ENCODE measurements around the gene PIEZO1. TPM values are rescaled to one million over a fixed set of nuclear protein-coding genes. Genes with fewer than 3 reads are reported as not detected.

Gene PIEZO1
- total RNA-seq, 1 experiment from 2014 or later: 226 TPM

GRCh38 chr16:88817785-88818574 is 33.0 kb upstream of the PIEZO1 start:
- no peak for DNase-seq (ENCODE audit: low spot score)

DNA sequence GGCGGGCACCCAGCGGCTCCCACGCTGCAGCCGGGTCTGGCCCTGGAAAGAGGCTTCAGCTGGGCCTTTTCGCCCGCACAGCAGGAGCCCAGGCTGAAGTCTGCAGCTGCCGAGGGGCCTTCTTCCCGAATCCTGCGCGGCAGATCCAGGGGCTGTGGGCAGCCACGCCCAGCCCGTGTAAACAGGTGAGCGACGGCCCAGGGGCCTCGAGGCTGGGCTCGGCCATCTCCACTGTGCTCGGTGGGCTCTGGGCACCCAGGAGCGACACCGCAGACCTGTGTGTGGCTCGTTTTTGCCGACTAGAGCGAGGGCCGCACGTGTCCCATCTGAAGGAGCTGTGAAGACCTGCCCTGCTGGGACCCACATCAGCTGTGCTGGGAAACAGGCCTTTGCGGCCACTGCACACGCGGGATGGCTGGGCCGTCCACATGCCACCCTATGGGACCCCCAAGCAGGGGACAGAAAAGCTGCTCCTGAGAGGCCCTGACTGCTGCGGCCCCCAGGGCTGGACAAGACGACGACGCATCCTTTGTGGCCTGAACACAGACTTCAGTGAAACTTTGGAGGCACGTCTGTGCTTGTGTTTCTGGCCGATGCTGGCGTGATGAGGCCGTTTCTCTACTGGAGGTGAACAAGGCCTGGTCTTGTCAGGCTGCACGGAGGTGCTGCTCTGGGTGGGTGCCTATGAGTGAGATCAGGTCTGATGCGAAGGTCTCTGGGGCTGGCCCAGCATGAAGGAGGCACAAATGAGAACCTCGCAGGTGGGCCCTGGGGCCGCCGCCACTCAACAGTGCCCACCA is 31.9 kb upstream of the PIEZO1 start:
- no peak for DNase-seq (ENCODE audit: low spot score)

DNA sequence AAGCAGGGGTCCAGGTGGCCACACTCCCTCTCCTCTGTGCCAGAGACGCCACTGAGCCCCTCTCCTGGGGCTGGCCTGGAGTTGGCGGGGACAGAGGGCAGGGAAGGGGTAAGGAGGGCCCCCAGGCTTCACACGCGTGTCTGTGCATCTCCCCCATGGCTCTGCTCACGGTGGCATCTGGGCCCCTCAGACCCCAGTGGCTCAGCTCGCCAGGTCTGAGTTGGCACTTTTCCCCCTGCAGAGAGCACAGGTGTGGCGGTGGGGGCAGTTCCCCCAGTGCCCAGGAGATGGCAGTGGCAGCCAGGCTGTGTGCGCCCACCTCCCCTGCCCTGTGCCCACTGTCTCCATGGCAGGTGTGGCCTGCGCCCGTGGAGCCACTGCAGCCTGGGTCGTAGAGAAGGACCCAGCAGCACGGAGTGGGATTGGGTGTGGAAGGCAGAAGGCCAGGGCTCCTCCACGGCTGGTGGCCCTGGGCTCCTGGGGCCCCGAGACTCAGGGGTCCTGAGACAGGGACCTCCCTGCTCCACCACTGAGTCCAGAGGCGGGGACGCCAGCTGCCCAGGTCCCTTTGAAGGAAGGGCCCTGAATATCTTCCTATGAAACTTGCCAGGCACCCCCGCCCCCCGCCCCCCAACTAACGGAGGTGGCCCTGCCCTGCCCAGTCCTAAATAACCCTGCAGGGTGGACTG is 31.0 kb upstream of the PIEZO1 start:
- DNase-seq (ENCODE audit: low spot score): peak; percentile 42

DNA sequence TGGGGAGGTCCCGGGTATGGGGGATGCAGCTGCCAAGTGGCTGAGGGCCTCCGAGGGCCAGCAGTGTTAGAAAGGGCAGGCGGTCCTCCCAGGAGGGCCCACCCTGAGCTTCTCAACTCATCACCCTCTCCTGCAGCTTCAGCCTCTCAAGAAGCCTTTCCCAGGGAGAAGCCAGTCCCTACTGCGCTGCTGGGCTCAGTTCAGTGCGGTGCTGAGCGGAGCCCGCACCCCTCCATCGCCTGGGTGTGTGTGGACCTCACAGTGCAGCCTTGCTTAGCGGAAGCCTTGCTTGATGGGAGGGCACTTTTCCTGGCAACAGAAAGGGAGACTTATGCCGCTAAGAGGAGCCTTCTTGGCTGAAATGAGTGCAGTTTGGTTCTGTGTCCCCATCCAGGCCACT is 30.2 kb upstream of the PIEZO1 start:
- no peak for DNase-seq (ENCODE audit: low spot score)

- DNase-seq (ENCODE audit: low spot score): no peak
These were observed 29.1 kb upstream of the PIEZO1 start for GRCh38 chr16:88814144-88814502.

- DNase-seq (ENCODE audit: low spot score): no peak
These were observed 28.5 kb upstream of the PIEZO1 start for GRCh38 chr16:88813269-88814143.

- no peak for DNase-seq (ENCODE audit: low spot score)
These were observed 27.7 kb upstream of the PIEZO1 start for GRCh38 chr16:88812513-88813268.

DNA sequence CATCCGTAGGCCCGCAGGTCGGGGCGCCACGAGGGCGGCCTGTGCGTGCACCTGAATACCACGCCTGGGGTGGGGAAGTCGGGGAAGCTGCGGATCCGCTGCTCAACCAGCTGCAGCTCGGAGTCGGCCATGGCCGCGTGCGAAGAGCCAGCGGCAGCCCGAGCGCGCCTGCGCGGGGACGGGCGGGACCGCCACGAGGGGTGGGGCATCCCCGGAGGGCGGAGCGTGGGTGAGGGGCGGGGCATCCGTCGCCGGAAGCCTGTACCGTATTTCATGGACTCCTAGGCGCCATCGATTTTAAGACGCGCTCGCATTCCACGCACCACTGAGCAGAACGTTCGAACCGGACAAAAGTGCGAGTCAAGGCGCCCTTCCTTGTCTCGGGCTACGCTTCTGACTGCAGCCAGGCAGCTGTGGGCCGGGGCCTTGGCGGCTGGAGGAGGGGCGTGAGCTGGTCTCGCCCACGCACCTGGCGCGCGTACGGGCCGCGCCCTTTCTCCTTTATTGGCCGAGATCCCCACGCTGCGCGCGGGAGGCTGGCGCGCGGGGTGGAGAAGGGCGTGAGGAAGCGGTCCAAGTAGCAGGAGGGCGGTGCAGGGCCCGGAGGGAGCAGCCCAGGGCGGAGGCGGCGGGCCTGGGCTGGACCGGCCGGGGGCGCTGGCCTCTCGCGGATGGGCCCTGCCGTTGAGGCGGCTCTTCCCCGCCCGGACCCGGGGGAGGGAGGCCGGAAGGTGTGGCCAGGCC is 26.9 kb upstream of the PIEZO1 start, which contains the start of gene APRT:
Gene APRT, minus strand, starts transcription at position 160 of the 744 bp plus-strand sequence. Its CDS starts 29 bp downstream, at position 131.
- peak; percentile 87 for DNase-seq (ENCODE audit: low spot score)

DNA sequence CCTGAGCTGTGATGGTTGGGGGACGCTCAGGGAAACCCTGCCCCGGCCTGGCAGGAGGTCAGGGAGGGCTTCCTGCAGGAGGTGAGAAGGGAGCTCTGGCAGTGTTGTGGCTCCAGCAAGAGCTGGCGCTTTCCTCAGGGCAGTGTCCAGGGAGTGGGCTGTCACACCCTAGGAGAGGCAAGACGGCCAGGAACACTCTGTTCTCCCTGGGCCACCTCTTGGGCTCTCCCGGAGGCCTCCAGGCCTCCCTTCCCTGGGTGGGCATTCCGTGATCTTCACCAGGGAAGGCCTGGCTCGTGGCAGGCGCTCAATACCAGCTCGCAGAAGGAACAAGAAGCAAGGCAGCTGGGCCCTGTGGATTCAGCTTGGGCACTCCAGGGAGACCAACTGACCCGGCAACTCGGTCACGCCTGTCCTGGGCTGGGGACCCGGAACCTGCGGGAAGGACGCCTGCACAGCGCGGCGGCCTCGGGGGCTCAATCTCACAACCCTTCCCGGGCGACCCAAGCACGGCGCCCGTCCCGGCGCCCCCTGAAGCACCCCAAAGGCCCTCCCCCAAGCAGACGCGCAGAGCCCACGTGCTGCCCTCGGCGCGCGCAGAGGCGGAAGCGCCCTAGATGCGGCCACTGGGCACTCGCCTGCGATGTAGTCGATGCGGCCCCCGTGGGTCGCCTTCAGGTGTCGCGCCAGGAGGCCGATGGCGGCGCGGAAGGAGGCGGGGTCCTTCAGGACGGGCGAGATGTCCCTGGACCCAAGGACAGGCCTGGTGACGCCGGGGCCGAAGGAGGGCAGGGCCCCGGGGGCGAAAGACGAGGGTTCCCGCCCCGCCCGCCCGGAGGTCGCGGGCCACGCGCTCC is 26.1 kb upstream of the PIEZO1 start:
- DNase-seq (ENCODE audit: low spot score): peak; percentile 72

DNA sequence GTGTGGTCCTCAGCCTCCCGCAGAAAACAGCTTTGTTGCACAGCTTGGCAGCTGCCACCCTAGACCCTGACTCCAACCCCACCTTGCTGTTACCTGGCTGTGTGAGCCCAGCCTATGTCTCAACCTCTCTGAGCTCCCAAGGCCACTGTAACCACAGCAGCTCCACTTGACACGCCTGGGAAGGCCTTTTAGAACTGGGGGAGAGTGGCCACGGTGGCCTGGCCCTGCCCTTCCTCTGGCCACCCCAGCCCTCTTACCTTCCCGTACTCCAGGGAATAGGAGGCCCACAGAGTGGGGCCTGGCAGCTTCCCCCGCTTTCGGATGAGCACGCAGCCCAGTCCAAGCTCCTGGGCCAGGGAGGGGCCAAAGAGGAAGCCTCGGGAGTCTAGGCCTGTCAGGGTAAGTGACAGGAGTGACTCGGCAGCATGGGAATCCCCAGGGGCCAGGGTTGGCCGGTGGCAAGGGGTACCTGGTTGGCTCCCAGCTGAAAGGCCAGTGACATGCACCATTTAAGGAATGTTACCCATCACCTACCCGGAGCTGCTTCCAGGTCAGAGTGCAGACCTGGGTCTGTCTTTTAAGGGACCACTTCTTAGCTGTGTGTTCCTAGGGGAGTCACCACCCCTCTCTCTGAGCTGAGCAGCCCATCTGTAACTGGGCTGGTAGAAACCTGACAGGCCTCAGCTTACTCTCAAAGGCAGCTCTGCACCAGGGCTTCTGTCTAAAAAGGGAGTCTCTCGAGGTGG is 25.3 kb upstream of the PIEZO1 start:
- DNase-seq (ENCODE audit: low spot score): peak; percentile 23

GRCh38 chr16:88809676-88810165 is 24.7 kb upstream of the PIEZO1 start:
- no peak for DNase-seq (ENCODE audit: low spot score)

- DNase-seq (ENCODE audit: low spot score): peak; percentile 22
These were observed 24.2 kb upstream of the PIEZO1 start for GRCh38 chr16:88809068-88809675.

GRCh38 chr16:88807626-88808453 is 22.8 kb upstream of the PIEZO1 start:
- DNase-seq (ENCODE audit: low spot score): no peak

- DNase-seq (ENCODE audit: low spot score): no peak
These were observed 22.2 kb upstream of the PIEZO1 start for GRCh38 chr16:88807142-88807625.

- no peak for DNase-seq (ENCODE audit: low spot score)
These were observed 21.6 kb upstream of the PIEZO1 start for GRCh38 chr16:88806491-88807111.

DNA sequence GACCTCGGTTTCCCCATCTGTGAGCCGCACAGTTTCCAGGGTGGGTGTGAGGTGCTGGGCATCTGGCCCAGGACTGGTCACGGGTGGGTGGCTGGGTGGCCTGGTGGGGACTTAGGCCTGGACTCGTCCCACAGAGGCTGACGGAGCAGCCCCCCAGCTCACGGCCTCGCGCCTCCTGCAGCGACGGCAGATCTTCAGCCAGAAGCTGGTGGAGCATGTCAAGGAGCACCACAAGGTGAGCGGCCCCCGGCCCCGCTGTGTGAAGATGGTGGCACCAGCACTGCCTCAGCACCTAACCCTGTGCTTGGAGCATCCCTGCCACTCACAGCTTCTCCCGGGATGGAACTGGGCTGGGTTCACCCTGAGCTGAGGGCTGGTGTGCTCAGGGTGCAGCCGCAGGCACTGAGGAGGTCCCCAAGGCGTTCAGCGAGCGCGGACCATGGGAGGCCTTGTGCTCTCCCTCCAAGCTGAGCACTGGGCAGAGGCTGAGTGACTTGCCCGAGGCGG is 20.9 kb upstream of the PIEZO1 start:
- DNase-seq (ENCODE audit: low spot score): no peak
